Activated CD4-positive, CD25-positive, alpha-beta regulatory T cell treated with anti-CD3 and anti-CD28 coated beads, Interleukin-2, amount 50 U/mL, for 16 hours (primary cell): ENCODE data around the gene RFPL2.
"Not testable (repeated sequence)": the region's sequence is repeated elsewhere in the genome, so short reads cannot be mapped to it uniquely, and the experiment has no call there.

Experiments used
- DNase-seq: peaks from one replicate; pipeline ENCODE4 v3.0.0-alpha.2; 2020; ENCODE audit warnings: low read depth, low spot score

Gene RFPL2

DNA sequence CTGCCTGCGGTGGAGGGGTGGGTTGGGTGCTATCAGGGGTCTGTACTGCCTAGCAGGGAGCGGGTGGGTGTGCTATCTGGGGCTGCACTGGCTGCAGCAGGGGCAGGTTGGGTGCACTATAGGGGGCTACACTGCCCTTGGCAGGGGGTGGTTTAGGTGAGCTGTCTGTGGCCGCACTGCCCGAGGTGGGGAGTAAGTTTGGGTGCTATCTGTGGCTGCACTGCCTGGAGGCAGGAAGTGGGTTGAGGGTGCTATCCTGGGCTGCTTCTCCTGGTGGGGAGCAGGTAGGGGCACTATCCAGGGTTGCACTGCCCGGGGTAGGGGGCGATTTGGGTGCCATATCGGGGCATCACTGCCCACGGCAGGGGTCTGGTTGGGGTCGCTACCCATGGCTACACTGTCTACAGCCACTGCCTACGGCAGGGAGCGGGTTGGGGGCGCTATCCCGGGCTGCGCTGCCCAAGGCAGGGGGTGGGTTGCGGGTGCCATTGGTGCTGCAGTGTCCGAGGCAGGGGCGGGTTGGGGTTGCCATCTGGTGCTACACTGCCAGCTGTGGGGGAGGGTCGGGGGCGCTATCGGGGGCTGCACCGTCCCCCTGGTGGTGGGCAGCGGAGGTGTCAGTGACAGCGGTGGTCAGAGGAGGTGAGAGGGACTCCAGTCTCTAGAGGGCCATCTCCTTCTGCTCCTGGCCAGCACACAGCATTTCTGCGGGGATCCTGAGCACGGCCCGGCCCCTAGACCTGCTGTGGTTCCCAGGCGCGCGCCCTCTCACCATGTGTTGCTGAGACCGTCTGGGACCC lies 1.3 kb upstream of the RFPL2 start:
- DNase-seq, result no peak

DNA sequence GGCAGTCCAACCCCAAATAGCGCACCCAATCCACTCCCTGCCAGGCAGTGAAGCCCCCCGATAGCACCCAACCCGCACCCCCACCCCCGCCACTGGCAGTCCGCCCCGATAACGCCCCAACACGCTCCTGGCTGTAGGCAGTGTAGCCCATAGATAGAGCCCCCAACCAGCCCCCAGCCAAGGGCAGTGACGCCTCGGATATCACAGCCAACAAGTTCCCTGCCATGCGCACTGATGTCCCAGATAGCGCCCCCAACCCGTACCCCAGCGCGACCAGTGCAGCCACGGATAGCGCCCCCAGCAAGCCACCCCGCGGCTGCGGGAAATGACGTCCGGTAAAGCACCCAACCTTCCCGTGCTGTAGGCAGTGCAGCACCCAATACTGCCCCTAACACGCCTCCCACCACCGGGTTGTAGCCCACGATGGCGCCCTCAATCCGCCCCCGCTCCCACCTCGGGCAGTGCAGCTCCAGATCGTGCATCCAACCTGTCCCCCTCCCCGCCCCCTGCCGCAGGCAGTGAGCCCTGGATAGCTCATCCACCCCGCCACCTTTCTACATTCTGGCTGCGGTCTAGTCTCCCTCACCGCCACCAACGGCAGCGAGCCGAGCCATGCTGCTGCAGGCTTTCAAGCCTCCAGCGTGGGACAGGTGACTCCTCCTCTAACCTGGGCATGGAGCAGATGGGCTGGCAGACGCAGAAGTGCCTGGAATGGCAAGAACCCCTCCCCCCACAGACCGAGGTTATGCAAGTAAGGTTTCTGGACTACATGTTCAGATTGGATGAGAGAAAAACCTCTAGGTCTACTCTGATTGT lies 625 bp downstream of the RFPL2 start:
- no peak for DNase-seq

DNA sequence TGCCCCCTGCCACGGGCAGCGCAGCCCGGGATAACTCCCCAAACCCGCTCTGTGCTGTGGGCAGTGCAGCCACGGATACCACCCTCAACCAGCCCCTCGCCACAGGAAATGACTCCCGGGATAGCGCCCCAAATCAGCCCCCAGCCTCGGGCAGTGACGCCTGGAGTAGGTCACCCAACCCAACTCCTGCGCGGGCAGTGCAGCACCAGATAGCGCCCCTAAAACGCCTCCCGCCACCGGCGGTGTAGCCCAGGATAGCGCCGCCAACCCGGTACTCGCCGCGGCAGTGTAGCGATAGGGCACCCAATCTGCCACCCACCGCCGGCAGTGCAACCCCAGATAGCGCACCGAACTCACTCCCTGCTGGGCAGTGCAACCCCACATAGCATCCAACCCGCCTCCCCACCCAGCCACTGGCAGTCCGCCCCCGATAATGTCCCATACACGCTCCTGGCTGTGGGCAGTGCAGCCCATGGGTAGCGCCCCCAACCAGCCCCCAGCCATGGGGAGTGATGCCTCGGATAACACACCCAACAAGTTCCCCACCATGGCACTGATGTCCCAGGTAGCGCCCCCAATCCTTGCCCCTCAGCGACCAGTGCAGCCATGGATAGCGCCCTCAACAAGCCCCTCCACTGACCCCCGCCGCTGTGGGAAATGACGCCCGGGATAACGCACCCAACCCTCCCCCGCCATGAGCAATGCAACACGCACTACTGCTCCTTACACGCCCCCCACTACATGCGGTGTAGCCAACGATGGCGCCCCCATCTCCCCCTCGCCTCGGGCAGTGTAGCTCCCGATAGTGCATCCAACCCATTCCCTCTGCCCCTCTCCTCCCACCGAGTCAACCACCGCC lies 1.5 kb downstream of the RFPL2 start:
- DNase-seq, result no peak

DNA sequence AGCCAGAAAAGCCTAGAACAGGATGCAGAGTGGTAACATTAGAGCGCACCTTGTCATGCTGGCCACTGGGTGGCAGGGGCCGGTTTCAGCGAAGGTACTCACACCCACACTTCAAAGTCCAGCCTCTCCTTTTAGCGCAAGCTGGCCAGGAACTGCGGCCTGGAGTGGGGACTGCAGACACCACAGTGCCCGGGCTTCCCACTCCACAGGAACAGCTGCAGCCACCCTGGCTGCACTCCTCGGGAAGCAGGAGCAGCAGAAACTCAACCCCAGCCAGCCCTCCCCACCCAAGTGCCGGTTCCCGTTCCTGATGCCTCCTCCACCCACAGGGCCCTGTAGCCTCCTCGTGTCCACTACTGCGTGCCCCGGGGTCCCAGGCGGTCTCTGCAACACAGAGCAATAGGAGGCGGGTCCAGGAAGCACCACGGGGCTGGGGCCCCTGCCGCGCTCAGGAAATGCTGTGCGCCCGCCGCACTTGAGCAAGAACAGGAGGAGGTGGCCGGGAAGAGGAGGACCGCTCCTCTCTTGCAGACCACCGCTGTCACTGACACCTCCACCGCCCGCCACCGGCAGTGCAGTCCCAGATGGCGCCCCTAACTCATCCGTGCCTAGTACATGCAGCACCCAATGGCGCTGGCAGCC lies 2.2 kb downstream of the RFPL2 start:
- no peak for DNase-seq

DNA sequence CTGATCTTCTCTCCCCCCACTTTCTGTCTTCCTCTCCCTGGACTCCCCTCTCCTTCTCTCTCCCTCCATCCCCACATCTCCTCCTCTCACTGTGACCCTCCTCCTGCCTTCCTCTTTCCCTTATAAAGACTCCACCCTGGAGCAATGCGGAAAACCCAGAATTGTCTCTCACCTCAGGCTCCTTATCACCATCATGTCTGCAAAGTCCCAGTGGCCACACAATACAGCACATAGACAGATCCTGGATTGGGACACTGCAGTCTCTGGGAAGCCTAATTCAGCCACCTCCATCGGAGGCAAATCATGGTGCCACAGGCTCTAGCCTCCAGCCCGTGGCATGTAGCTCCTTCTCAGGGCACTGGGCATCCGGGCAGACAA lies 2.7 kb downstream of the RFPL2 start:
- DNase-seq, result no peak

DNA sequence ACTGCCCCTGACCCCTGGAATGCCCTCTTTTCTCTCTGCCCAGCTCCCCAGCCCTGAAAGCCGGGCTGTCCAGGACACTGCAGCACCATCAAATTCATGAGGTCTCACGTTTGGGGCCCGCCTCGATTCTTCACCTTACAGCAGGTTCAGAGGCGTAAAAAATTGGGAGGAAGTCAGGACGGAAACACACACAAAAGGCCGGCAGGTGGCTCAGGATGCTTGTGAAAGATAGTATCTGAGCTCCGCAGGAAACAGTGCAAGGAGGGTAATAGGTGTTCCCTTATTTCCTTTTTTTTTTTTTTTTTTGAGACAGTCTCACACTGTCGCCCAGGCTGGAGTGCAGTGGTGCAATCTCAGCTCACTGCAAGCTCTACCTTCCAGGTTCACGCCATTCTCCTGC lies 4.1 kb downstream of the RFPL2 start:
- DNase-seq, result no peak

DNA sequence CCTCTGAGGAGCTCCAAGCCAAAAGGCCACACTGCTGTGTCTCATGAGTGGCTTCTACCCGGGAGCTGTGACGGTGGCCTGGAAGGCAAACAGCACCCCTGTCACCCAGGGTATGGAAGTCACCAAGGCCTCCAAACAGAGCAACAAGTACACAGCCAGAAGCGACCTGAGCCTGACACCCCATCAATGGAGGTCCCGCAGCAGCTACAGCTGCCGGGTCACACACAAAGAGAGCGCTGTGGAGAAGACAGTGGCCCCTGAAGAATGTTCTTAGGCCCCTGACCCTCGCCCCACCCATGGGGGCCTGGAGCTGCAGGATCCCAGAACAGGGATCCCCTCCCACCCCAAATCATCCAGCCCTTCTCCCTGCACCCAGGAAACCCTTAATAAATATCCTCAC lies 4.9 kb downstream of the RFPL2 start:
- no peak for DNase-seq

DNA sequence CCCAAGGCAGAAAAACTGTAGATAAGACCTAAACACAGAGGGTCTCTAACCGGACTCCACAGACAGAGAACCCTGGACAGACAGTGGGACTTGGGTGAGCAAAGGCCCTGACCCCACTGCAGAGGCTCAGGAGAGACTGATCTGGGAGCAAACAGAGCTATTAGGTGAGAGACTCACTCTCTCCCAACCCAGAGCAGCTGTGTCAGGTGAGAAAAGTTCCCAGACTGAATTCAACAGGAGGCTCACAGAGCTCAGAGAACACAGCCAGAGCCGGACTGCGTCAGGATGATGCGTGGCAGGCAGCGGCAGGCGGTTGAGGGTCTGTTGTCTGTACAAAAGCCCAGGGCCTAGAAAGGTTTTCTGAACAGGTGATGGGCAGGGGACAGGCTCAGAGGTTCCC lies 5.5 kb downstream of the RFPL2 start:
- DNase-seq, result no peak

DNA sequence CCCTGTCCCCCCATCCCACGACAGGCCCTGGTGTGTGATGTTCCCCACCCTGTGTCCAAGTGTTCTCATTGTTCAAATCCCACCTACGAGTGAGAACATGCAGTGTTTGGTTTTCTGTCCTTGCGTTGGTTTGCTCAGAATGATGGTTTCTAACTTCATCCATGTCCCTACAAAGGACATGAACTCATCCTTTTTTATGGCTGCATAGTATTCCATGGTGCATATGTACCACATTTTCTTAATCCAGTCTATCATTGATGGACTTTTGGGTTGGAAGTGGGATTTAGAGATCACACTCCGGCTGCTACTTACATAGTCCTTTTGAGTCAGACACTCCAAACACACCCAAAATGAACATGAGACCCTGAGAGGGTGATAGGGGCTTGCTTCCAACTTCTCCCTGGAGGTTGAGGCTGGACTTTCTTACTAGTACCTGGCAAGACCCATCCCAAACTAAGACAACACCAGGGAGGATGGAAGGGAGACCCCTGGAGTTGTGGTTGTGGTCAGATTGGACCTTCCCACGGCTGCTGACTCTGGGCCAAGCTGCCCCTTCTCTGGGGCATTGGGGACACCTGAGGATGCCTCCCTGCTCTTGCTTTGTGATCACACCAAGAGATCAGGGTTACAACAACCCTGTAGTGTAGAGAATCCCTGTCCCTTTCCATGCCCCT lies 7.2 kb downstream of the RFPL2 start:
- DNase-seq, result not testable (repeated sequence)

DNA sequence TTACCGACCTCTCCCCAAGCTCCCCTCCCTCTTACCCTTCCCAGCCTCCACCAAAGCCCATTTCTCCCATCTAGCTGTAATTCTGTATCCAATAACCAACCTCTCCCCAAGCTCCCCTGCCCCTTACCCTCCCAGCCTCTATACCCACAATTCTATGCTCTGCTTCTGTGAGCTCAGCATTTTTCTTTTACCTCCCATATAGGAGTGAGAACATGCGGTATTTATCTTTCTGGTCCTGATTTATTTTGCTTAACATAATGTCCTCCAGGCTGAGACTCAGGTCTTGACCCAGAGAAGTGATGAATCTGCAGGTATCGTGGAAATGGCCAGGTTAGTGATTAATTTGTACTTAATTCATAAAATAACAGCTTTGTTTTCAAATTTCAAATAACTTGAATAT lies 9.0 kb downstream of the RFPL2 start:
- not testable (repeated sequence) for DNase-seq

DNA sequence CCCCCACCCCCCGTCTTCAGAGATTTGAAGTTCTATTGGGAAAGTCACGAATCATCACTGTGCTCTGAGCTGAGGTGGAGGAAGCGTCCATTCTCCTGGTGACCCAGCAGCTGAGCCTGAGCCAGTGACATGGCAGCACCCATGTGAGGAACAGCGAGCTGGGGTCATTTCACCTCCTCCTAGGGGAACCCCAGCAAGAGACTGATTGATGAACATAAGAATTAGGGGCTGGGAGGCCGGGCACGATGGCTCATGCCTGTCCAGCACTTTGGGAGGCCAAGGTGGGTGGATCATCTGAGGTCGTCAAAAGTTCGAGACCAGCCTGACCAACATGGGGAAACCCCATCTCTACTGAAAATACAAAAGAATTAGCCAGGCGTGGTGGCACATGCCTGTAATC lies 11.5 kb downstream of the RFPL2 start:
- DNase-seq, result not testable (repeated sequence)

DNA sequence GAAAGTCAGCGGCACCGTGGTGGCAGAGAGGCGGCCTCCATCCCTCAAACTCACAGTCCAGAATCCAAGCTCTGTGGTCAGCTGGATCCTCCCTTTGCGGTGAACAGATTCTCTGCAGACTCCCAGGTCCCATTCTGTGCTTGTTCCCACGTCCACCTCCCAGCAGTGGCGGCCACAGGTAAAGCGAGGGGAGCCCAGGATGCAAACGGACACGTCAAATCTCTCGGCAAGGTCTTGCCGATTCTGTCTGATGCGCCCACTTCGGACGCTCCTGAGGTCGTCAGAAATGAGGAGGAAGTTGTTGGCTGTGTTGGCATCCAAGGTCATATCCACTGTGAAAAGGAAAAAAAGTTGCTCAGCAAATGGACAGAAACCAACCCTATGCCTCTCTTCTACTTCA lies 13.9 kb downstream of the RFPL2 start:
- DNase-seq, result not testable (repeated sequence)

DNA sequence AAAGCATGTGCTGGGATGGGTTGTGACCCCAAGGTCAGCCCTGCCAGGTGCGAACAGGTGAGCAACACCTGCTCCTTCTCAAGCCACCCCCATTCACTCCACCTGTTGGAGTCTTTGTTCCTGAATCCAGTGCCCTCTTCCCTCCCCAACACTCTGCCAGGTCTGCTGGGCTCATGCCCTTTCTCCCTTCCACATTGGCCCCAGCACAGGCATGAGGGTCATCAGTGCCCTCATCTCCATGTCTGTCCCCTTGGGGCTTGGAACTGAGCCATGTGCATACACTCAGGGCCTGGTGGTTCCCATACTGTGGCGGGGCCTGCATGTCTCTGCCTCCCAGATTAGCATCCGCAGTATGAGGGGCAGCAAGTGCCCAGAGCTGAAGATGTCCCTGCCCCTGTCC lies 19.1 kb downstream of the RFPL2 start:
- no peak for DNase-seq

DNA sequence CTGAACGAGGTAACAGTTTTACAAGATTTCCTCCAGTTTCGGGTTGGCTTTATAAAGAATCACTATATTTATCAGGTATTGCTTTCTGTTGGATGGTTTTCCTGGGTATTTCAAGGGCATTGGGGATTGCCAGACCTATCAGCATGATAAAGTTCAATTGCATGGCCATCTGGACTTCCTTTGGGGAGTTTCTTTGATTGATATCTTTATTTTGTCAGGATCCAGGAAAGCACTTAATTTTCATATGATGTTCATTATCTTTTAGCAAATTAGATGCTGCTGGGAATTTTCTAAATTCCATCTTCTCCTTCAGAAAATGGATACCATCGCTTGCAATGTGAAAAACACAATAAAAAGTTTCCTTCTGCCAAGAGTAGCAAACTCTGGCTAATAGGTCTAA lies 21.2 kb downstream of the RFPL2 start:
- no peak for DNase-seq

DNA sequence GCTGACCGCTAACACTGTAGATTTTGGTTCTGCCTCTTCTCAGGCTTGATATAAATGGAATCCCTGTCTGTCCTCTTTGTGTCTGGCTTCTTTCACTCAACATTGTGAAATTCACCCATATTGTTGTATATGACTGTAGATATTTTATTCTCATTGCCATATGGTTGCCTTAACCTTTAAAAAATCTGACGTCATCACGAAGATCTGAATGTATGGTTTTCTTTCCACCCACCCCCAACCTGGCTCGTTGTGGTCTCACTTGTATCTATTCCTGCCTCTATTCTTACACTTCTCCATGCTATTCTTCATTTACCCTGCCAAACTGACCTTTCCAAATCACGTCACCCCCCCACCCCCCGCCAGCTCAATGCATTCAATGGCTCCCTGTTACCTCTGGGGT lies 23.8 kb downstream of the RFPL2 start:
- DNase-seq, result no peak

DNA sequence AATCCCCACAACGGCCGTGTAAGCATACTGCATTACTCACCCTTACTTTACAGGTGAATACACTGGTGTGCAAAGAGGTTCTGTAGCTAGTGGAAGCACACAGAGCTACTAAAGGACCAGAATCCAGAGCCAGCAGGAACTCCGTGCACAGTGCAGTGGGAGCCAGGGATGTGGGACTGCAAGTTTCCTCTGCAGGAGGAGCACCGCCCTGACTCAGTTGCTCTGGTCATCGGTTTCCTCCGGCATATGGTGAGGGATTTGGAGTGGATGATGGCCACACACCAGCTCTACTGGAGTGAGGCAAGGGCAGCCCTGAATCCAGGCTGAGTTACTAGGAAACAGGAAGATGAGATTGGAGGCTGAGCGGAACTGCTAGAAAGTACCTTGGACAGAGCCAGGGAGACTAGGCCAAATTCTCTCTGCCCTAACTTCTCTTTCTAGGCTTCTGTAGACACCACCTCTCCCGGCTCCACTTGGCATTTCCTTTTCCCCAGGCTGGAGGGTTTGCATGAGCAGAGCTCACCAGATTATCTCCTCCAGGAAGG lies 27.6 kb downstream of the RFPL2 start:
- no peak for DNase-seq

DNA sequence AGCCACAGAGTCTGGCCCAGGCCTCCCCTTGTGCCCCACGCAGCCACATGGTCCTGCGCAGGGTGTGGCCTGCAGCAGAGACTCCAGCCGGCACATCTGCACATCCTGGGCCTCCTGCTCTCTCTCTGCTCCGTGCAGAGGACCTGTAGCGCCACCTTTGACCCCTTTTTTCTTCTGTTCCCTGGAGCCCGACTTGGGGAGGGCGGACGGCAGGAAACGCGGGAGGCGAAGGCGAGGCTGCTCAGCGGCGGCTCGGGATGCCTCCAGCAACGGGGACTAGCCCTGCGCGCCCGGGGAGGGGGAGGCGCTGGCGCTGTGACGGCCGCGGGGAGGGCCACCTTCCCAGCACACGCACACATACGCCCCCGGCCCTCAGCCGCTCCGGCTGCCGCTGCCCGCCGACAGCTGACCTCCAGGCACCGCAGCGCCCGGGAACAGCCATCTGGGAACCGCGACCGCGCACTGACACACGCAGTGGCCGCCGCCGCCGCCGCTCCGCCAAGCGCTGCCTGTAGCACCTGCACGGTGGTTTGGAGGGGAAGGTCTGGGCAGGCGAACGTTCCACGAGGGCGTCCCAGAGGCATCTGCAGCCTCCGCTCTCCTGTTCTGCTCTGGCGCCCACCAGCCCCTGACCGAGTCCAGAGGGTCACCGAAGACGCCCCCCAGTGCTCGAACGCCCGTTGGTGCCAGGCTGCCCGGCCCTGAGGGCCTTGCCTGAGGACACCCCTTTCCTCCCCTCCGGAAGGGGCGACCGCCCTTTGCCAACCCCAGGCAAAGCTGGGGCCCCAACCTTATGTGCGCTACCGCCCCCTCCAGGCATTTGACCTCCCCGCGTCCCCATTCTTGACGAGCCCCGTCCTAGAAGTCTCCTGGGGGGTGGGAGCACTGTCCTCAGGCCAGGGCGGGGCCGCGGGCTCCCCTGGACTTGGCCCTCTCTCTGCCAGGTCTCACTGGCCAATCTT lies 28.9 kb downstream of the RFPL2 start:
- no peak for DNase-seq

DNA sequence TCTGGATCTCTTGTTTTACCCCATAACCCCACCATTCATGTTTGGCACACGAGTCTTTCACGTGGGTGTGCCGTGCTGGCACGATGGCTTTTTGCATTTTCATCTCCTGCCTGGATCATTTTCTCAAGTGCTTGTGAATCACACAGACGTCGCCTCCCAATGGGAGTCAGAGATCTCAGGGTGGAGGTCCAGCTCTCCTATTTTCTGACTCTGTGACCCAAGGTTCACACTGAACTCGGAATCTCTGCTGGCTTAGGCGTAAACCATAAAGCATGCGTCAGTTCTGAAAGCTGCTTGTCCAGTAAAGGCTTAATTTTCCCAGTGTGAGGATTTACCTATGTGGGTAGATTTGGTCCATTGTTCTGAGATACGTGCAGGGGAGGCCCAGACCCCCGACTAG lies 29.8 kb downstream of the RFPL2 start:
- no peak for DNase-seq

DNA sequence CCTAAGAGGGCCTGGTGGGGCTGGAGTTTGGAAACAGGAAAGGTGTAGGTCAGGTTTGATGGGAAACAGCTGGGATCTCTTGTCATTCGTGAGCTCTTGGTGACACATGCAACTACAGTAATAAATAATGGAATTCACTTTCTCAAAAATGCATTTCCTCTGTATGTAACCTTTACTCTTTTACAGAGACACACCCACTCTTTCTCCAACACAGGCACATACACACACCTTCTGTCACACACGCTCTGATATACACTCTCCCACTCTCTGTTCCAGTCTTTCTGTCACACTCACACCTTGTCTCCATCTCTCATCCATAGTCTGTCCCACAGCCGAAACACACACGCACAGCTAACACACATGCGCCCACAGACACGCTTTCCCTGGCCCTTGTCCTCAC lies 39.2 kb downstream of the RFPL2 start:
- DNase-seq, result no peak
